ENCODE data around the gene HES7.

DNA sequence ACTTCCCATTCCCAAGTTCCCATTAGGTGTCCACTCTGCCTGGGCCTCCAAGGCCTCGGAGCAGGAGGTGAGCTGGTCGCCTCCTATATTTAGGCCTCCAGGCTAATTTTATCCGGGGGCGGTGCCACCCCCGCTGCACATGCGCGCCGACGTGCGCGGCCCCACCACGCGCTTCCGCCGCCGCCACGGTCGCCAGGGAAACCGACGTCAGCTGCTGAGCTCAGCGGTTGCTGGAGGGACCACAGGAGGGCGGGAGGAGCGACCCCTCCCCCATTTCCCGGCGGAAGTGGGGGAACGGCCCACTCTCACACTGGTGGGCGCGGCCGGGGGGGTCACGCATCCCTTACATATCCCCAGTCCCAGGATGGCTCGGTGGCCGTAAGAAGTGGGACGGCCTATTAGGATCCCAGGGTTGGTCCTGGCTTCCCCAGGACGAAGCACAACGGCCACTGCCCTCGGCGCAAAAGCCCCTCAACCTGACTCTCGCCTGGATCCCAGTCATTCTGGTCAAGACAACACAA is 27.3 kb upstream of the HES7 start:
- TF ChIP-seq CTCF (IDR thresholded peaks at IDR 0.05) = no peak
- TF ChIP-seq ZFX (IDR thresholded peaks at IDR 0.05; ENCODE audit: borderline replicate concordance) = no peak

Measured in 22Rv1 (cell line).